ENCODE data around the gene LPAR2.

LPAR2 gene

DNA sequence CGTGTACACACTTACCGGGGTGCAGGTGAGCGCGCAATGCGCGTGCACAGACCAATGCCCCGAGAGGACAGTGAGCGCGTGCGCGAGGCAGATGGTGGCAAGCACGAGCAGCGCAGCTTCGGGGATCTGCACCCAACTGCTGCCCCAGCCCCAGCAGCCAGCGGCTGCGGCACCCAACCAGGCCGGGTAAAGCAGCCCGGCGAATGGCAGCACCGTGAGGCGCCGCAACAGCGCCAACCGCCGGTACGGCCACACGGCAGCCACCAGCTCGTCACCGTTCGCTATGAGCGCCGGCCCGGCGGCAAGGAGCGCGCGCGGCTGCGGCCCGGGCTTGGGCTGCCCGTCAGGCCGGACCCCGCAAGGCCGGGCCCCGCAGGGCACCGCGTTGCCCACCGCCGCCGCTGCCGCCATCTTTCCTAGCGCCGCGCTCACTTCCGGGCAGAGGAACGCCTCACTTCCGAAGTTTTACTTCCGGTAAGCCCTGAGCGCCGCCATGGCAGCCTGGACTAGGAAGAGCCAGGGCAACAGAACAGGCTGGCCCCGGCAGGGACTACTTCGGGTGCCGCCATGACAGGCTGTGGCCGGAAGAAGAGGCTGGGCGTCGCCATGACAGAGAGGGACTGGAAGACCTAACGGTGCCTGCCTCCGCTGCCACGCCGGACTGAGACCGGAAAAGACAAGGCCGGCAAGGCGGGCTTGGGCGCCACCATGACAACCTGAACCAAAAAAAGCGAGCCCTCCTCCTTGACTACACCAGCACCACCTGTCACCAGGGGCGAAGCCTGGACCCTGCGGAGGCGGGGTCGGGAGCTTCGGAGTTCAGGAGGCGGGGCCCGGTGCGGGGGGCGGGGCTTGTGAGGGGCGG, 35.5 kb upstream of the LPAR2 start, which contains the start of gene ATP13A1:
Gene ATP13A1 (minus strand): TSS at position 421 of the 865 bp plus-strand sequence. CDS start 10 bp downstream, at position 411.
- no peak within 1 kb of the TSS for H2AFZ ChIP-seq (ENCODE audit: low read length)
- peaks cover 45% of the 10 kb centered on the region for H3K4me1 ChIP-seq (ENCODE audit: insufficient read depth, low read length, severe bottlenecking)
- H3K9ac ChIP-seq (ENCODE audit: low read length), result peak within 1 kb of the TSS; percentile 93
- no peaks in the 10 kb centered on the region for H3F3A ChIP-seq (ENCODE audit: insufficient read depth, low read length)
- no peaks in the 10 kb centered on the region for H3K9me2 ChIP-seq (ENCODE audit: low read depth, low read length)
- peaks cover 26% of the 10 kb centered on the region for H3K36me3 ChIP-seq (ENCODE audit: insufficient read depth, low read length)
- no peaks in the 10 kb centered on the region for H3K9me3 ChIP-seq (ENCODE audit: low read length)
- peak within 1 kb of the TSS; percentile 99 for H3K4me2 ChIP-seq (ENCODE audit: low read length)
- no peaks in the 10 kb centered on the region for H3K27me3 ChIP-seq (ENCODE audit: insufficient read depth, low read length)
- H3K4me3 ChIP-seq (ENCODE audit: low read depth, low read length, poor library complexity, severe bottlenecking), result peak within 1 kb of the TSS; percentile 95
- TF ChIP-seq, protein P1, sequence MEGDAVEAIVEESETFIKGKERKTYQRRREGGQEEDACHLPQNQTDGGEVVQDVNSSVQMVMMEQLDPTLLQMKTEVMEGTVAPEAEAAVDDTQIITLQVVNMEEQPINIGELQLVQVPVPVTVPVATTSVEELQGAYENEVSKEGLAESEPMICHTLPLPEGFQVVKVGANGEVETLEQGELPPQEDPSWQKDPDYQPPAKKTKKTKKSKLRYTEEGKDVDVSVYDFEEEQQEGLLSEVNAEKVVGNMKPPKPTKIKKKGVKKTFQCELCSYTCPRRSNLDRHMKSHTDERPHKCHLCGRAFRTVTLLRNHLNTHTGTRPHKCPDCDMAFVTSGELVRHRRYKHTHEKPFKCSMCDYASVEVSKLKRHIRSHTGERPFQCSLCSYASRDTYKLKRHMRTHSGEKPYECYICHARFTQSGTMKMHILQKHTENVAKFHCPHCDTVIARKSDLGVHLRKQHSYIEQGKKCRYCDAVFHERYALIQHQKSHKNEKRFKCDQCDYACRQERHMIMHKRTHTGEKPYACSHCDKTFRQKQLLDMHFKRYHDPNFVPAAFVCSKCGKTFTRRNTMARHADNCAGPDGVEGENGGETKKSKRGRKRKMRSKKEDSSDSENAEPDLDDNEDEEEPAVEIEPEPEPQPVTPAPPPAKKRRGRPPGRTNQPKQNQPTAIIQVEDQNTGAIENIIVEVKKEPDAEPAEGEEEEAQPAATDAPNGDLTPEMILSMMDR (IDR thresholded peaks at IDR 0.05; ENCODE audit: low read length), result no peak
- no peak for TF ChIP-seq EZH2 (IDR thresholded peaks at IDR 0.05; ENCODE audit: borderline replicate concordance, low read length)
- H3K79me2 ChIP-seq (ENCODE audit: insufficient read depth, low read length), result peaks cover 27% of the 10 kb centered on the region
- no peaks in the 10 kb centered on the region for H4K20me1 ChIP-seq (ENCODE audit: insufficient read depth, low read length)
- peak within 1 kb of the TSS; percentile 93 for H3K27ac ChIP-seq (ENCODE audit: low read depth, low read length, poor library complexity, severe bottlenecking)

DNA sequence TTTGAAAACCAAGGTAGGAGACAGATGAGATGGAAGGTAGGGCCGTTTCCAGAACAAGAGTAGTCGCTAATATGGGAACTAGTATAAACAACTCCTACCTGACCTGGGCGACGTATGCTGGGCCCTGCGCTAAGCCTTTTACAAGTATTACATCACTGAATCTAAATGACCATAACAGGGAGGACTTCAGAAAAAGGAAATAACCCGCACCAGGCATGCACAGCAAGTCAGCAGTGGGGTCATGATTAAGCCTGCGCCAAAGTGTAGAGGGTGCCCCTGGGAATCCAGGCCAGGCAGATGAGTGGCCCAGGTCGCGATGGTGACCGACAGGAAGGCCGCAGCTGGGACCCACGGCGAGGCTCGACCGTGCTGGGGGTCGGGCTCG, 34.8 kb upstream of the LPAR2 start:
- Histone ChIP-seq H3K27ac (ENCODE audit: low read depth, low read length, poor library complexity, severe bottlenecking) (peak overlapping the region; percentile 93), H3K4me3 (ENCODE audit: low read depth, low read length, poor library complexity, severe bottlenecking) (peak overlapping the region; percentile 95), H3K9me2 (ENCODE audit: low read depth, low read length) (no peaks in the 10 kb centered on the region), H2AFZ (ENCODE audit: low read length) (no peak overlapping the region), H3K9me3 (ENCODE audit: low read length) (no peaks in the 10 kb centered on the region), H3F3A (ENCODE audit: insufficient read depth, low read length) (no peaks in the 10 kb centered on the region), H3K27me3 (ENCODE audit: insufficient read depth, low read length) (no peaks in the 10 kb centered on the region), H3K4me2 (ENCODE audit: low read length) (peak overlapping the region; percentile 99), H3K4me1 (ENCODE audit: insufficient read depth, low read length, severe bottlenecking) (peaks cover 42% of the 10 kb centered on the region), H3K9ac (ENCODE audit: low read length) (peak overlapping the region; percentile 93), H3K79me2 (ENCODE audit: insufficient read depth, low read length) (peaks cover 27% of the 10 kb centered on the region), H3K36me3 (ENCODE audit: insufficient read depth, low read length) (peaks cover 33% of the 10 kb centered on the region), H4K20me1 (ENCODE audit: insufficient read depth, low read length) (no peaks in the 10 kb centered on the region)
- TF ChIP-seq EZH2 (IDR thresholded peaks at IDR 0.05; ENCODE audit: borderline replicate concordance, low read length), result no peak

DNA sequence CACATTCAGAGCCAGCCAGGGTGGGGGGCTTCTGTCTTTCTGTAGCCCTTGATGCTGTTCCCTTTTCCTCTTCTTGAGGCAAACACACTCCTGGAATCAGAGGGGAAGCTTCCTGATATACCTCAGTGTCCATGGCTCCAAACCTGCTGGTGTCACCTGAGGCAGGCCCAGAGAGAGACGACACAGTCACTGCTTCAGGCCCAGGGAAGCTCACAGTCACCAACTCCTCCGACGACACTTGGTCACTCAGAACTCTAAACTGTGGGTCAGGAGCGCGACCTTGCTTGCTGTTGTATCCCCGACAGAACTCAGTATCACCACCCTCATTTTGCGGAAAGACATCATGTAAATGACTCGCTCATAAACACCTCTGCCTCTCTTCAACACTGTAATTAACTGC, 34.3 kb upstream of the LPAR2 start:
- Histone ChIP-seq H3K27me3 (ENCODE audit: insufficient read depth, low read length) (no peaks in the 10 kb centered on the region), H2AFZ (ENCODE audit: low read length) (no peak overlapping the region), H3K36me3 (ENCODE audit: insufficient read depth, low read length) (peaks cover 38% of the 10 kb centered on the region), H3K4me2 (ENCODE audit: low read length) (peak overlapping the region; percentile 99), H3K9me3 (ENCODE audit: low read length) (no peaks in the 10 kb centered on the region), H3K9ac (ENCODE audit: low read length) (peak overlapping the region; percentile 93), H3K4me3 (ENCODE audit: low read depth, low read length, poor library complexity, severe bottlenecking) (peak overlapping the region; percentile 95), H3K79me2 (ENCODE audit: insufficient read depth, low read length) (peaks cover 27% of the 10 kb centered on the region), H4K20me1 (ENCODE audit: insufficient read depth, low read length) (no peaks in the 10 kb centered on the region), H3K4me1 (ENCODE audit: insufficient read depth, low read length, severe bottlenecking) (peaks cover 37% of the 10 kb centered on the region), H3F3A (ENCODE audit: insufficient read depth, low read length) (no peaks in the 10 kb centered on the region), H3K9me2 (ENCODE audit: low read depth, low read length) (no peaks in the 10 kb centered on the region), H3K27ac (ENCODE audit: low read depth, low read length, poor library complexity, severe bottlenecking) (peak overlapping the region; percentile 93)
- TF ChIP-seq EZH2 (IDR thresholded peaks at IDR 0.05; ENCODE audit: borderline replicate concordance, low read length), result no peak
- TF ChIP-seq, protein P1 (IDR thresholded peaks at IDR 0.05; ENCODE audit: low read length), result no peak

All from OCI-LY1 (cell line).